ENCODE results near the gene SETDB2. TPM values are rescaled to one million over a fixed set of nuclear protein-coding genes. Genes with fewer than 3 reads are reported as not detected.

SETDB2 gene
- total and polyA plus RNA-seq, 4 donors, result 5.0 to 22.9 (median 8.6) TPM

- WGBS, 2 donors, result 86 to 94% methylated on average over 1 of the region's 1 CpG
- Histone ChIP-seq H3K9ac (ENCODE audit: insufficient read depth in 1 of 2, low read length in 2 of 2) (no peak overlapping the region), H3K36me3 (ENCODE audit: control insufficient read depth in 4 of 4, insufficient read depth in 4 of 4, low read length in 4 of 4) (no peaks in the 10 kb centered on the region), H3K27ac (ENCODE audit: low read depth in 1 of 2, low read length in 1 of 2) (no peak overlapping the region), H3K4me3 (no peak overlapping the region), H3K27me3 (ENCODE audit: control insufficient read depth in 3 of 3, insufficient read depth in 3 of 3, low read length in 2 of 3) (no peaks in the 10 kb centered on the region), H3K9me3 (ENCODE audit: control insufficient read depth in 4 of 4, insufficient read depth in 3 of 4, low read length in 3 of 4) (peaks cover 0 to 3% (median under 1%) of the 10 kb centered on the region in 4 donors), H3K4me1 (ENCODE audit: control insufficient read depth in 5 of 5, insufficient read depth in 5 of 5, low read length in 5 of 5) (peaks cover 0 to 12% (median 8%) of the 10 kb centered on the region in 5 donors)
- no peak for DNase-seq
- ATAC-seq (ENCODE audit: insufficient read depth, low FRiP score), result no peak
- no peak for TF ChIP-seq CTCF (IDR thresholded peaks at IDR 0.05; ENCODE audit: control extremely low read depth, extremely low read depth)
Observed at GRCh38 chr13:49404703-49405020, 39.4 kb upstream of the SETDB2 start.

DNA sequence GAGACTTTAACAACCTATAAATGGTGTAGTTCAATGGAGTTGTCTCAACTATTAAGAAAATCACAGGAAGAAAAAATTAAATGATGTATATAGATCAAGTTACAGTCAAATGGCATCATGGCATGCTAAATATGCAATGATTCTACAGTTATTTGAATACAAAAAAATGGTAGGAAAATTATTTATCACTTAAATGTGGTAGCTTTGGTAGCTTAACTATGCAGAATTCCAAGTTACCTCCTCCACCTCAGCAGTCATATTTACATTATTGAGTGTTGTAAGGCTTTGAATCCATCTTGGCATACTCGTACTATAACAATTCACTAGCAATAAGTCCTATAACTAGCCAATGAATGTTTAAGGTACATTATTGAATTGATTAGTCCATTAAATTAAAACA is 37.0 kb upstream of the SETDB2 start:
- no peak overlapping the region for H3K4me3 ChIP-seq
- 96 to 97% methylated on average over 1 of the region's 1 CpG for WGBS, 2 donors
- ATAC-seq (ENCODE audit: insufficient read depth, low FRiP score) (no peak), DNase-seq (no peak)
- H3K36me3 ChIP-seq (ENCODE audit: control insufficient read depth in 4 of 4, insufficient read depth in 4 of 4, low read length in 4 of 4), result no peaks in the 10 kb centered on the region
- no peak overlapping the region for H3K9ac ChIP-seq (ENCODE audit: insufficient read depth in 1 of 2, low read length in 2 of 2)
- TF ChIP-seq CTCF (IDR thresholded peaks at IDR 0.05; ENCODE audit: control extremely low read depth, extremely low read depth), result no peak
- peaks cover 0 to 3% (median under 1%) of the 10 kb centered on the region in 4 donors for H3K9me3 ChIP-seq (ENCODE audit: control insufficient read depth in 4 of 4, insufficient read depth in 3 of 4, low read length in 3 of 4)
- H3K27ac ChIP-seq (ENCODE audit: low read depth in 1 of 2, low read length in 1 of 2), result no peak overlapping the region
- H3K4me1 ChIP-seq (ENCODE audit: control insufficient read depth in 5 of 5, insufficient read depth in 5 of 5, low read length in 5 of 5), result peaks cover 0 to 1% (median 0%) of the 10 kb centered on the region in 5 donors
- no peaks in the 10 kb centered on the region for H3K27me3 ChIP-seq (ENCODE audit: control insufficient read depth in 3 of 3, insufficient read depth in 3 of 3, low read length in 2 of 3)

- ATAC-seq (ENCODE audit: insufficient read depth, low FRiP score), result no peak
- H3K27me3 ChIP-seq (ENCODE audit: control insufficient read depth in 3 of 3, insufficient read depth in 3 of 3, low read length in 2 of 3), result no peaks in the 10 kb centered on the region
- H3K36me3 ChIP-seq (ENCODE audit: control insufficient read depth in 4 of 4, insufficient read depth in 4 of 4, low read length in 4 of 4), result peaks cover 0 to 2% (median 0%) of the 10 kb centered on the region in 4 donors
- no peak for TF ChIP-seq CTCF (IDR thresholded peaks at IDR 0.05; ENCODE audit: control extremely low read depth, extremely low read depth)
- peaks cover 0 to 3% (median under 1%) of the 10 kb centered on the region in 4 donors for H3K9me3 ChIP-seq (ENCODE audit: control insufficient read depth in 4 of 4, insufficient read depth in 3 of 4, low read length in 3 of 4)
- H3K4me3 ChIP-seq, result no peak overlapping the region
- no peak overlapping the region for H3K9ac ChIP-seq (ENCODE audit: insufficient read depth in 1 of 2, low read length in 2 of 2)
- no peak for DNase-seq
- peaks cover 0 to 1% (median 0%) of the 10 kb centered on the region in 5 donors for H3K4me1 ChIP-seq (ENCODE audit: control insufficient read depth in 5 of 5, insufficient read depth in 5 of 5, low read length in 5 of 5)
- WGBS, 2 donors, result 84 to 99% methylated on average over 4 of the region's 4 CpGs
- H3K27ac ChIP-seq (ENCODE audit: low read depth in 1 of 2, low read length in 1 of 2), result no peak overlapping the region
Observed at GRCh38 chr13:49407936-49408335, 36.1 kb upstream of the SETDB2 start.

- ATAC-seq (ENCODE audit: insufficient read depth, low FRiP score), result no peak
- H3K4me1 ChIP-seq (ENCODE audit: control insufficient read depth in 5 of 5, insufficient read depth in 5 of 5, low read length in 5 of 5), result peaks cover 0 to 1% (median 0%) of the 10 kb centered on the region in 5 donors
- no peaks in the 10 kb centered on the region for H3K27me3 ChIP-seq (ENCODE audit: control insufficient read depth in 3 of 3, insufficient read depth in 3 of 3, low read length in 2 of 3)
- 81 to 91% methylated on average over 3 of the region's 3 CpGs for WGBS, 2 donors
- H3K9me3 ChIP-seq (ENCODE audit: control insufficient read depth in 4 of 4, insufficient read depth in 3 of 4, low read length in 3 of 4), result peaks cover 0 to 3% (median 0%) of the 10 kb centered on the region in 4 donors
- TF ChIP-seq CTCF (IDR thresholded peaks at IDR 0.05; ENCODE audit: control extremely low read depth, extremely low read depth), result no peak
- no peak overlapping the region for H3K27ac ChIP-seq (ENCODE audit: low read depth in 1 of 2, low read length in 1 of 2)
- no peak overlapping the region for H3K9ac ChIP-seq (ENCODE audit: insufficient read depth in 1 of 2, low read length in 2 of 2)
- H3K36me3 ChIP-seq (ENCODE audit: control insufficient read depth in 4 of 4, insufficient read depth in 4 of 4, low read length in 4 of 4), result peaks cover 0 to 2% (median 0%) of the 10 kb centered on the region in 4 donors
- no peak for DNase-seq
- no peak overlapping the region for H3K4me3 ChIP-seq
Observed at GRCh38 chr13:49409008-49409407, 35.1 kb upstream of the SETDB2 start.
